GM18520 (cell line): ENCODE measurements around the gene SYT5.
"Not testable (repeated sequence)": the region's sequence is repeated elsewhere in the genome, so short reads cannot be mapped to it uniquely, and the experiment has no call there.

Experiments used
- ATAC-seq: cut with Tn5 transposase; IDR thresholded peaks from one replicate; pipeline ENCODE4 v1.9.1; 2021; ENCODE audit not compliant: unreplicated experiment

The SYT5 gene

GRCh38 chr19:55172318-55172717 is 7.8 kb downstream of the SYT5 start:
- not testable (repeated sequence) for ATAC-seq

DNA sequence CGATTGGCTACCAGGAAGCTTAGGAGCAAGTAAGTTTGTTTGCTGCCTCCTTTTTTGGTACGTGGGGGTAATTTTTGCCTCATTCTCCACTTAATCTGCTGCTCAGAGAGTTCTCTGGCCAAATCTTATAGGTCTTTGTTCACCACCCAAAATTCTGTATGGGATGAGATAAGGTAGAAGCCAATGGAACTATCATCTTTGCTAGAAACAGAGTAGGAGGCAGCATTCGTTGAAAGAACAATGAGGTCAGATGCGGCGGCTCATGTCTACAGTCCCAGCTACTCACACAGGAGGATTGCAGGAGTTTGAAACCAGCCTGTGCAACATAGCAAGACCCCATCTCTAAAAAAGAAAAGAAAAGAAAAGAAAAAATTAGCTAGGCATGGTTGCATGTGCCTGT is 8.6 kb downstream of the SYT5 start:
- no peak for ATAC-seq

DNA sequence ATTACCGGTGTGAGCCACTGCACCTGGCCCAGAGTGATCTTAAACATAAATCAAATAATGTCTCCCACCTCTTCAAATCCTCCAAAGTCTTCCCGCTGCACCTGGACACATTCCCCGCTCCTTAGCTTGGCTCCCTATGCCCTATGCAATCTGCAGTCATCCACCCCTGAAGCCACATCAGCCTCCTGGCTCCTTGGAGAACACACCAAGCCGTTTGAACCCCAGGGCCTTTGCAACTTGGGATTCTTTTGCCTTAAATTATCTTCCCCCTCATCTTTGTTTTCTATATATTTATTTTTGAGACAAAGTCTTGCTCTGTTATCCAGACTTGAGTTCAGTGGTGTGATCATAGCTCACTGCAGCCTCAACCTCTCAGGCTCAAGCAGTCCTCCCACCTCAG is 11.0 kb downstream of the SYT5 start:
- no peak for ATAC-seq

DNA sequence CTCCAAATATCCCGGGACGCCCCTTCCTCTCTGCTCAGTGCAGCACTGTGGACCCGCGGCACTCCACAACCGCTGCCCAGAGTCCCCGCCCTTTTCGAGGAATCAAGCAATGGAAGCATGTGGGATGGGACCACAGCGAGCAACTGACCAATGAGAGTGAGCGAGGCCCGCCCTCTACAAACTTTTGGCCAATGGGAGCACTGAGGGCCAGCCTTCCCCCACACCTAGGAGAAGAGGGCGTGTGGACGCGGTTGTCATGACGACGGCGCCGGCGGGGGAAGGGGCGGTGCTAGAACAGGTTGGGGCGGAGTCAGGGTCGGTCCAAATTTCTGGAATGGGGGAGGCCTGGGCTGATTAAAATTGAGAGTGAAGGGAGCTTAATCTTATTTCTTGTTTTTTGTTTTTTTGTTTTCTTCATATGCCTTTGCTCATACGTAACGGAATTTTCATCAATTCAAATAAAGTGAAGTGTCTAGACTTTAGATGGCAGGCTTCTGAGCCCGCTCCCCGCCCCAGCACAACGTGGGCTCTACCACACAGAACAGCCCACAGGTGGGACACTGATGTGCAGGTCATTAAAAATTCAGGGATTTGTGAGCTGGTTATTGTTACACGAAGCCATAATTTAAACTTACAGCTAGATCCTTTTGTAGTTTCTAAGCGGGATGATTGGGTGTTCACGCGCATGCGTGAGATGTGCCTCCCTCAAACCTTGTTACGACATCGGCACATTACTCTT is 13.4 kb downstream of the SYT5 start, which contains the start of gene DNAAF3:
Gene DNAAF3 (minus strand): TSS at position 84 of the 739 bp plus-strand sequence. CDS start 200 bp downstream, outside the sequence.
- ATAC-seq, result no peak

DNA sequence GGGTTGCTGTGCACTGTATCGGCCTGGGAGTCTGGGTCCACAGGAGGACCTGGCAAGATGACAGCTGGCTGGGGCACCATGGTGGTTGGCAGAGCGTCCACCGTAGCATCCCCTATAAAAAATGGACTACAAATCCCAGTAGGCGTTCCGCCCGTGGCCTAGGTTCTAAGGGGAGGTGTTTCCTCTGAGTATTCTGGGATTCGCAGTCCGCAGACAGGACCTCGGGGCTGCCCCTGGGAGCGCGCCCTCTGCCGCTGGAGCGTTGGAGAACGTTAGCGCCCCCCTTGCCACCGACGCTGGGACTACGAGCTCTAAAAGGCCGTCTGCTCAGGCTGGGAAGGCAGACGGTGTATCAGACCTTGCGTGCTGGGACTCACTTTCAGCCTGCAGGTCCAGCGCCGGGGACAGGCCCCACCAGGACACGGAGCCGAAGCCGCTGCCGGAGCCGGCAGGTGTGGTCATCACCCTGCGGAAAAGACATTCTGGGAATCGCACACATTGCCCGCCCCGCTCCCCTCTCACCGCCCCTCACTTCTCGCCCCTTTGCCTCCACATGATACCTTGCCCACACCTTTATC is 14.0 kb downstream of the SYT5 start:
- ATAC-seq, result no peak

DNA sequence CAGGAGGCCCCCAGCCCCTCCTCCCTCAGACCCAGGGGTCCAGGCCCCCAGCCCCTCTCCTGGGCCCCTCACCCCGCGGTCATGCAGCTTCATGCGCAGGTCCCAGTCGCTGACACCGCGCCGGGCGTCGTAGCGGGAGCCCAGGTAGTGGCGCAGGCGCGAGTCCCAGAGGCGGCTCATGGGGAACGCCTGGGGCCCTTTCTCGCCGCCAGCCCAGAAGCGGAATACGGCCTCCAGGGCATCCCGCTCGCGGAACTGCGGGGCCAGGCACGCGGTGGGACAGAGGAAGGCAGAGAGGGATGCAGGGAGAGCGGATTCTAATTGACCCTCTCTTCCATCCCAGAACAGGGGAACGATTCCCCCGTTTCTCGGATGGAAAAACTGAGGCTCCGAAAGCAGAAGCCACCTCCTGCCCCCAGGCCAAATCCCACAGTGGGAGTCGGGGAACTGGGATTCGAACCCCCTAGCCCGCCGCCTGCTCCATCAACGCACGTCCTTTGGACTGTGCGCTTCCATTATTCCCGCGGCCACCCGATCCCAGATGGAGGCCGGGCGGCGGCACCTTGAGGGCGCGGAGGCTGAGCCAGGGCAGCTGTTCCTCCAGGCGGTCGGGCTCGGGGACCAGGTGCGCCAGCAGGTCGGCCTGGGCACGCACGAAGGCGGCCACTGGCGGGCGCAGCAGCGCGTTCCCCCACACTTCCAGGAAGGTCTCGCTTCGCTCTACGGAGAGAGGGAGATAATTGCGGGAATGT is 18.3 kb downstream of the SYT5 start:
- no peak for ATAC-seq

DNA sequence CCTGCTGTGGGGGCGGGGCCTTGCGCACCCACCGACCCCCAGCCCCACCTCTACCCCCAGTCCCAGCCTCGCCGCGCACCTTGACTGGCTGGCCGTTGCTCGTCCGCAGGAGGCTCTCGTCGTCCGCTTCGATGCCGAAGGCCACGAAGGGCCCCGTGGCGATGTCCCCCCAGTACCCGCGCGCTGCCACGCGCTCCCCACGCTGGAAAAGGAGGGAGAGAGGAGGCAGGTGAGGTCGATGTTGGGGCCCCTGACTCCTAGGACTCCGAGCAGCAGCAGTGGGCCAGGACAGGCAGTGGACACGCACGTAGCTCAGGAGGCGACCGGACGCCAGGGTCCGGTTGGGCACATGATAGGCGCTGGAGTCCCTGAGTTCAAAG is 19.1 kb downstream of the SYT5 start:
- no peak for ATAC-seq

- ATAC-seq, result no peak
Observed at GRCh38 chr19:55160128-55160985, 19.7 kb downstream of the SYT5 start.

DNA sequence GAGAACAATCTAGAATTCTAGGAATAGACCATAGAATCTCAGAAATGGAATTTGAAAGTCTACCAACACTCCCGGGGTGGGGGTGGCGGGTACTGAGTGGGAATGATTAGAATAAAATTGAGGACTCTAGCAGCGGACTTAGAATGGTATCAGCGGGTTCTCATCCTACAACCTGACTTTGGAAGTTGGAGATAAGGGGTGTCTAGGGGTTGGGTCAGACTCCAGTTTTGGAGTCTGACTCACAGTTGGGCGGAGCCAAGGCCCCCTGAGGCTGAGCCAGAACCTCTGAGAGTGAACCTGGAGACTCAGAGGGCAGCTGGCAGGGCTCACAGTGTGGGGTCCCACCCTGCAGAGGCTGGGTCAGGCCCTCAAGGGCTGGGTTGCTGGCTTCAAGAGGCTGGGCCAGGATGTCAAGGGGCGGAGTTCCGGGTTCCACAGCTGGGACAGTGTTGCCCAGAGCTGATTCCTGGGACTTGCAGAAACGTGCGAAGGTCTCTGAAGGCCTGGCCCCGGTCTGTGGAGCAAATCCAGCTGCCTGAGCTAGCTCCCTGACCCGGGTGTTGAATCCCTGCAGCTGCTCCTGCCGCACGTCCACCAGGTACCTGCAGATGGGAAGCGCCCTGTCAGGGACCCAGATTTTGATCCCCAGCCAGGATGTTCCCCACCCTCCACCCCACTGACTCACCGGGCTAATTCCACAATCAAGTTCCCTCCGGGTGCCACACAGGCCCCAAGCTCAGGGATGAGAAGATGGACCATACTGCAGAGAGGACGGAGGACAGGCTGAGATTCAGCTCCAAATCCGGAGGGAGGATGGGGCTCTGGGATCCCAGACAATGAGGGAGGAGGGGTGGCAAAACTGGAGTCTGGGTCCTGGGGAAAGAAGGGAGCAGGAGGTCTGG is 21.0 kb downstream of the SYT5 start:
- ATAC-seq, result no peak

- ATAC-seq, result no peak
Observed at GRCh38 chr19:55158423-55158822, 21.7 kb downstream of the SYT5 start.

- no peak for ATAC-seq
Observed at GRCh38 chr19:55157064-55157908, 22.8 kb downstream of the SYT5 start, which contains the start of gene TNNI3. TSS of gene TNNI3 (minus strand) at chr19:55157732. CDS start at chr19:55157589, 143 bp downstream.

GRCh38 chr19:55156202-55157063 is 23.7 kb downstream of the SYT5 start:
- no peak for ATAC-seq

DNA sequence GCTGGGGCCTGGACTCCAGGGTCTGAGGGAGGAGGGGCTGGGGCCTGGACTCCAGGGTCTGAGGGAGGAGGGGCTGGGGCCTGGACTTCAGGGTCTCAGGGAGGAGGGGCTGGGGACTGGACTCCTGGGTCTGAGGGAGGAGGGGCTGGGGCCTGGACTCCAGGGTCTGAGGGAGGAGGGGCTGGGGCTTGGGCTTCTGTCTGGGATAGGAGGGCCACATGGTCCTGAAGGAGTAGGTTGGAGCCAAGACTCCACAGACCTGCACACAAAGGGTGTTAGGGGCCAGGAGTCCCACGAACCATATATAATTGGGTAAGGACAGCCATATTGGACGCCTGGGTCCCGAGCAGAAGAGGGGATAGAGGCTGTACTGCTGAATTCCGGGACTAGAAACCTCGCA is 24.3 kb downstream of the SYT5 start:
- not testable (repeated sequence) for ATAC-seq

DNA sequence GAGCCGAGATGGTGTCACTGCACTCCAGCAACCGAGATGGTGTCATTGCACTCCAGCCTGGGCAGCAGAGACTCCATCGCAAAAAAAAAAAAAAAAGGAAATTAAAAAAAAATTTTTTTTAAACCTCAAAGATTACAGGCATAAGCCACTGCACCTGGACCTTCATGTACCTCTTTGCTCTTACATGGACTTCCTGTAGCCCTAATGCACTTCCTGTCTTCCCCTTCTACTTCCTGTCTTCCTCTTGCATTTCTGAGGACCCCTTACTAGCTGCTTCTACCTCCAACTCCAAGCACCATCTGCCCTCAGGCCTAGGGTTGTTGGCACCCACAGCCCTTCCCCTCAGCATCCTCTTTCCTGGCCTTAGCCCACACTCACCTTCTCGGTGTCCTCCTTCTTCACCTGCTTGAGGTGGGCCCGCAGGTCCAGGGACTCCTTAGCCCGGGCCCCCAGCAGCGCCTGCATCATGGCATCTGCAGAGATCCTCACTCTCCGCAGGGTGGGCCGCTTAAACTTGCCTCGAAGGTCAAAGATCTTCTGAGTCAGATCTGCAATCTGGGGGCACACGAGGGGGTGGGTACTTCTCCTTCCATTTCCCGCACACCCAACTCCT is 26.3 kb downstream of the SYT5 start:
- ATAC-seq, result no peak

DNA sequence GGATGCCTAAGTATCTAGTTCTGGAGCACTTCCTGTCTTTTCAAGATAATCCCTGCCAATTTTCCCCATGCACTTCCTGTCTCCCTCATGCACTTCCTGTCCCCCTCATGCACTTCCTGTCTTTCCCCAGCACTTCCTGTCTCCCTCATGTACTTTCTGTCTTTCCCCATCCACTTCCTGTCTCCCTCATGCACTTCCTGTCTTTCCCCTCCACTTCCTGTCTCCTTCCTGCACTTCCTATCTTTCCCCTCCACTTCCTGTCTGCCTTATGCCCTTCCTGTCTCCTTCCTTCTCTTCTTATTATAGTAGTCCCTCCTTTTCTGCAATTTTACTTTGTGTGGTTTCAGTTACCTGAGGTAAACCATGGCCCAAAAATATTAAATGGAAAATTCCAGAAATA is 28.1 kb downstream of the SYT5 start:
- no peak for ATAC-seq

DNA sequence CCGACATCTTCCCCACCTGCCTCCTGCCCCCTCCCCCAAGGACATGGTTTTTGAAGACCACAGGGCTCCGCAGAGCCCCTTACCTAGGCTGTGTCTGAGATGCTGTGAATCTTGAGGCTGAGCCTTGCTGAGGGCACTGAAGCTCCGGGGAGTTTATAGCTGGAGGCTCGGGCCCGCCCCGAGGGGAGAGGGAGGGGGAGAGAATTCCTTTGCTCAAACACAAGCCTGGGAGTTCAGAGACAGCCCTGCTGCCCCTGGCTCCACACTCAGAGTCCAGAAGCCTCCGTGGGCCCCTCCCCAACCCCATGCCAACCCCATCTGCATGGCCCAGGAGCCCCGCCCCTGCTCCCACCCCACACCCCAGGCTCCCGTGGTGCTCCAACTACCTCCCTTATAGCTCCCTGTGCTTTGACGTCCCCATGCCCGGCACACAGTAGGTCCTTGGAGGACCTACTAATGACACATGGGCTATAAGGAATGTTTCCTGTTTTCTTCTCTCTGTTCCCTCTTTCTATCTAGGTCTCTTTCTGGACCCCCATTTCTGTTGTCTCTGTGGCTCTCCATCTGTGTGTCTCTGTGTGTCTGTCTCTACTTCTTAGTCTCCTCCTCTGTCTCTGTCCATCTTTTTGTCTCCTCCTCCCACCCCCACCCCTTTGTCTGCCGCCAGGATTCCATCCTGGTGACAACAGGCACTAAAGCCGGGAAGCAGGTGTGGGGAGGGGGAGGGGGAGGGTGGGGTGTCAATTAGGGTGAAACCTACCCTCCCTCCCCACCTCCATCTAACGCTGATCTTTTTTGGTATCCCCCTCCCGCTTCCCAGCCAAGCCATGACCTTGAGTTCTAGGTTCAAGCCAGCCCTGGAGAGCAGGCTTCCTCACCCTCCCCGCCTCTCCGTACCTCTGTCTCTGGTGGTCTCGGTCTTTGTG is 30.7 kb downstream of the SYT5 start, which contains the start of gene TNNT1:
Gene TNNT1 (minus strand): TSS at position 129 of the 926 bp plus-strand sequence. CDS start 2,049 bp downstream, outside the sequence.
- ATAC-seq, result no peak
